Natural killer cell (primary cell): ENCODE data around the gene GATA1. TPM values are rescaled to one million over a fixed set of nuclear protein-coding genes. Genes with fewer than 3 reads are reported as not detected.
A peak's percentile ranks its signal among the peaks of the same experiment; 100 is the strongest.

Experiments used
- ATAC-seq, 3 donors: fragments of 150-1000 bp in 2 of 3; fragments of 200-7000 bp in 1 of 3; cut with Tn5 transposase; 1 replicate in 1 of 3; 2 replicates in 2 of 3; pipeline ENCODE4 v1.10.0; 2021; ENCODE audit warnings: mild to moderate bottlenecking in 2 of 3, moderate library complexity in 2 of 3
- DNase-seq, 2 donors: peaks; one replicate each; pipeline versions ENCODE4 v3.0.0 to v3.0.0-alpha.2; 2013 to 2021; ENCODE audit warnings: mixed read lengths in 1 of 2
- H3K27ac ChIP-seq: one replicate; pipeline ENCODE4 v1.5.1; 2013; ENCODE audit warnings: mild to moderate bottlenecking, low read length
- H3K27me3 ChIP-seq: one replicate; pipeline ENCODE4 v1.6.1; 2013; ENCODE audit warnings: low read length; ENCODE audit not compliant: control insufficient read depth, insufficient read depth
- H3K36me3 ChIP-seq: one replicate; pipeline ENCODE4 v1.6.1; 2013; ENCODE audit warnings: low read length; ENCODE audit not compliant: control insufficient read depth, insufficient read depth
- H3K4me1 ChIP-seq: one replicate; pipeline ENCODE4 v1.6.1; 2013; ENCODE audit warnings: low read length; ENCODE audit not compliant: control insufficient read depth, insufficient read depth
- H3K4me3 ChIP-seq: one replicate; pipeline ENCODE4 v1.5.1; 2013; ENCODE audit warnings: low read length
- H3K9me3 ChIP-seq: one replicate; pipeline ENCODE4 v1.6.1; 2013; ENCODE audit warnings: low read length; ENCODE audit not compliant: control insufficient read depth, insufficient read depth
- H3K27ac Mint-ChIP-seq, 2 donors: one replicate each; pipeline ENCODE4 v1.8.0; 2022; ENCODE audit warnings: mild to moderate bottlenecking in 2 of 2, mixed read lengths in 2 of 2, moderate library complexity in 1 of 2
- H3K27me3 Mint-ChIP-seq, 2 donors: one replicate each; pipeline ENCODE4 v1.8.0; 2022; ENCODE audit warnings: low read depth in 2 of 2, mixed read lengths in 2 of 2
- H3K36me3 Mint-ChIP-seq: one replicate; pipeline ENCODE4 v1.8.0; 2022; ENCODE audit warnings: mixed read lengths
- H3K4me1 Mint-ChIP-seq, 2 donors: one replicate each; pipeline ENCODE4 v1.8.0; 2022; ENCODE audit warnings: mixed read lengths in 2 of 2
- H3K4me3 Mint-ChIP-seq: one replicate; pipeline ENCODE4 v1.8.0; 2022; ENCODE audit warnings: mild to moderate bottlenecking, moderate library complexity, mixed read lengths
- H3K9me3 Mint-ChIP-seq, 2 donors: one replicate each; pipeline ENCODE4 v1.8.0; 2022; ENCODE audit warnings: mixed read lengths in 2 of 2
- CTCF ChIP-seq: fragments of 200-600 bp; IDR thresholded peaks from one replicate; pipeline ENCODE4 v1.8.0; 2022; ENCODE audit warnings: antibody characterized with exemption
- WGBS: methylation state at CpG from one replicate; pipeline ENCODE4 v1.1.7; 2013; ENCODE audit warnings: missing lambda C conversion rate; ENCODE audit not compliant: insufficient coverage; 5-methylcytosine and 5-hydroxymethylcytosine counted together
- intact Hi-C: fragments of 100-400 bp; cut with micrococcal nuclease; formaldehyde crosslinking; loops from one replicate; pipeline ENCODE4 v1.14.2; 2022
- total RNA-seq, 4 donors: library from RNA; stranded (reverse); fragments of 120-200 nt in 1 of 4; gene quantifications; one replicate each; pipeline versions ENCODE4 v1.2.3 to v1.2.4, GENCODE V29; 2013 to 2022

The GATA1 gene
- total RNA-seq, 3 donors from 2014 or later (not counting 1 experiment from before 2014, with no cell fraction given) = 0.41 to 3.0 (median 0.49) TPM

- no peak overlapping the region for H3K27ac ChIP-seq
- H3K4me1 Mint-ChIP-seq = peaks cover 0 to 6% of the 10 kb centered on the region in 2 donors
- H3K36me3 Mint-ChIP-seq = no peaks in the 10 kb centered on the region
- no peaks in the 10 kb centered on the region for H3K27me3 Mint-ChIP-seq
- H3K9me3 ChIP-seq = no peaks in the 10 kb centered on the region
- H3K9me3 Mint-ChIP-seq = no peaks in the 10 kb centered on the region
- no peak overlapping the region for H3K27ac Mint-ChIP-seq
- TF ChIP-seq CTCF = no peak
- no peak overlapping the region for H3K4me3 ChIP-seq
- no peaks in the 10 kb centered on the region for H3K36me3 ChIP-seq
- H3K4me1 ChIP-seq = no peaks in the 10 kb centered on the region
- ATAC-seq (no peak), DNase-seq (no peak)
- intact Hi-C loops = no loop called here
- no peaks in the 10 kb centered on the region for H3K27me3 ChIP-seq
- WGBS = 89% methylated on average over 8 of the region's 8 CpGs
- no peak overlapping the region for H3K4me3 Mint-ChIP-seq
Observed at GRCh38 chrX:48747415-48748016, 38.9 kb upstream of the GATA1 start.

GRCh38 chrX:48749182-48749581 lies 37.2 kb upstream of the GATA1 start:
- Histone ChIP-seq H3K4me1 (no peaks in the 10 kb centered on the region), H3K36me3 (no peaks in the 10 kb centered on the region), H3K9me3 (no peaks in the 10 kb centered on the region), H3K27ac (no peak overlapping the region), H3K27me3 (no peaks in the 10 kb centered on the region), H3K4me3 (no peak overlapping the region)
- Mint-ChIP-seq H3K36me3 (no peaks in the 10 kb centered on the region), H3K9me3 (no peaks in the 10 kb centered on the region), H3K4me3 (no peak overlapping the region), H3K27ac (no peak overlapping the region), H3K4me1 (peaks cover 0 to 6% of the 10 kb centered on the region in 2 donors), H3K27me3 (no peaks in the 10 kb centered on the region)
- no peak for TF ChIP-seq CTCF
- WGBS = 100% methylated on average over 2 of the region's 5 CpGs
- no peak for DNase-seq
- intact Hi-C loops = no loop called here
- no peak for ATAC-seq

- 27% methylated on average over 3 of the region's 3 CpGs for WGBS
- ATAC-seq = peak in 2 of 3 donors; percentile 62 to 64
- intact Hi-C loops = no loop called here
- no peak for DNase-seq
- no peak overlapping the region for H3K27ac ChIP-seq
- peak overlapping the region in 1 of 2 donors; percentile 76 for H3K27ac Mint-ChIP-seq
- no peaks in the 10 kb centered on the region for H3K4me1 ChIP-seq
- H3K36me3 Mint-ChIP-seq = no peaks in the 10 kb centered on the region
- no peaks in the 10 kb centered on the region for H3K9me3 Mint-ChIP-seq
- H3K9me3 ChIP-seq = no peaks in the 10 kb centered on the region
- peaks cover 0 to 6% of the 10 kb centered on the region in 2 donors for H3K4me1 Mint-ChIP-seq
- no peaks in the 10 kb centered on the region for H3K36me3 ChIP-seq
- H3K4me3 ChIP-seq = no peak overlapping the region
- no peak for TF ChIP-seq CTCF
- H3K27me3 Mint-ChIP-seq = peaks cover 0 to 3% of the 10 kb centered on the region in 2 donors
- H3K27me3 ChIP-seq = no peaks in the 10 kb centered on the region
- peak overlapping the region; percentile 0 for H3K4me3 Mint-ChIP-seq
Observed at GRCh38 chrX:48751343-48751742, 35.0 kb upstream of the GATA1 start.

- Histone ChIP-seq H3K4me3 (no peak overlapping the region), H3K4me1 (no peaks in the 10 kb centered on the region), H3K27me3 (no peaks in the 10 kb centered on the region), H3K9me3 (no peaks in the 10 kb centered on the region), H3K27ac (no peak overlapping the region), H3K36me3 (no peaks in the 10 kb centered on the region)
- Mint-ChIP-seq H3K27me3 (peaks cover 0 to 3% of the 10 kb centered on the region in 2 donors), H3K27ac (no peak overlapping the region), H3K4me3 (no peak overlapping the region), H3K36me3 (no peaks in the 10 kb centered on the region), H3K4me1 (peaks cover 0 to 6% of the 10 kb centered on the region in 2 donors), H3K9me3 (no peaks in the 10 kb centered on the region)
- DNase-seq (no peak), ATAC-seq (no peak)
- no peak for TF ChIP-seq CTCF
- WGBS = 93% methylated on average over 7 of the region's 7 CpGs
- intact Hi-C loops = no loop called here
Observed at GRCh38 chrX:48752498-48752897, 33.9 kb upstream of the GATA1 start.
